Neural cell (in vitro differentiated cells): Measurements from ENCODE around the gene TNNT2. TPM values are rescaled to one million over a fixed set of nuclear protein-coding genes. Genes with fewer than 3 reads are reported as not detected.

ENCODE experiments used
- H2AFZ ChIP-seq: fragments of 200-600, 300-800 bp; sonication (generic), shearing (Covaris generic); 2 replicates; pipeline ENCODE4 v1.6.0; 2014; ENCODE audit warnings: low read depth, mild to moderate bottlenecking, antibody characterized with exemption, low read length, moderate library complexity
- H3F3A ChIP-seq: fragments of 200-600 bp; shearing (Covaris generic); 2 replicates; pipeline ENCODE4 v1.6.1; 2016; ENCODE audit warnings: mild to moderate bottlenecking, moderate library complexity, mixed read lengths, antibody characterized with exemption, low read length; ENCODE audit not compliant: insufficient read depth, poor library complexity, severe bottlenecking
- H3K27ac ChIP-seq: fragments of 200-600, 300-800 bp; sonication (generic), shearing (Covaris generic); 2 replicates; pipeline ENCODE4 v1.5.1; 2014; ENCODE audit warnings: mild to moderate bottlenecking, low read length, moderate library complexity
- H3K27me3 ChIP-seq: fragments of 300-800, 200-600 bp; sonication (generic), shearing (Covaris generic); 2 replicates; pipeline ENCODE4 v1.6.0; 2014; ENCODE audit warnings: mild to moderate bottlenecking, low read depth, low read length, moderate library complexity; ENCODE audit not compliant: insufficient read depth
- H3K36me3 ChIP-seq: fragments of 300-800, 200-600 bp; sonication (generic), shearing (Covaris generic); 2 replicates; pipeline ENCODE4 v1.5.1; 2014; ENCODE audit warnings: mild to moderate bottlenecking, antibody characterized with exemption, low read length, moderate library complexity; ENCODE audit not compliant: insufficient read depth
- H3K4me2 ChIP-seq: fragments of 300-800, 200-600 bp; sonication (generic), shearing (Covaris generic); 2 replicates; pipeline ENCODE4 v1.6.0; 2014; ENCODE audit warnings: mild to moderate bottlenecking, low read length
- H3K4me3 ChIP-seq: fragments of 300-800, 200-600 bp; sonication (generic), shearing (Covaris generic); 2 replicates; pipeline ENCODE4 v1.5.1; 2014; ENCODE audit warnings: mild to moderate bottlenecking, low read length, moderate library complexity
- H3K79me2 ChIP-seq: fragments of 200-600 bp; shearing (Covaris generic); replicated peaks from 2 replicates; pipeline ENCODE4 v1.6.0; 2014; ENCODE audit warnings: mild to moderate bottlenecking, low read length, moderate library complexity; ENCODE audit not compliant: insufficient read depth
- H3K9ac ChIP-seq: fragments of 300-800, 200-600 bp; sonication (generic), shearing (Covaris generic); 2 replicates; pipeline ENCODE4 v1.6.1; 2016; ENCODE audit warnings: mild to moderate bottlenecking, low read length, mixed read lengths
- H3K9me2 ChIP-seq: fragments of 200-600 bp; shearing (Covaris generic); 2 replicates; pipeline ENCODE4 v1.6.1; 2016; ENCODE audit warnings: mild to moderate bottlenecking, low read length, mixed read lengths; ENCODE audit not compliant: insufficient read depth
- H3K9me3 ChIP-seq: fragments of 200-600, 300-800 bp; sonication (generic), shearing (Covaris generic); 2 replicates; pipeline ENCODE4 v1.6.1; 2016; ENCODE audit warnings: mild to moderate bottlenecking, mixed run types, low read length, moderate library complexity, mixed read lengths
- H4K20me1 ChIP-seq: fragments of 200-600 bp; shearing (Covaris generic); 2 replicates; pipeline ENCODE4 v1.6.1; 2016; ENCODE audit warnings: mild to moderate bottlenecking, mixed run types; ENCODE audit not compliant: insufficient read depth
- EP300 ChIP-seq: fragments of 450-650 bp; conservative IDR thresholded peaks from 2 replicates; pipeline ENCODE4 v1.6.1; 2014; ENCODE audit warnings: antibody characterized with exemption, mild to moderate bottlenecking, moderate library complexity; ENCODE audit not compliant: poor library complexity, severe bottlenecking
- EZH2 ChIP-seq: fragments of 200-600, 300-800 bp; shearing (Covaris generic), sonication (generic); IDR thresholded peaks from 2 replicates; pipeline ENCODE4 v1.6.1; 2014; ENCODE audit warnings: antibody characterized with exemption, low read length, borderline replicate concordance, mild to moderate bottlenecking; ENCODE audit not compliant: insufficient read depth, poor library complexity, severe bottlenecking
- MXI1 ChIP-seq: fragments of 450-650 bp; conservative IDR thresholded peaks from 2 replicates; pipeline ENCODE4 v1.6.1; 2014; ENCODE audit warnings: antibody characterized with exemption, mild to moderate bottlenecking; ENCODE audit not compliant: poor library complexity, severe bottlenecking
- POLR2AphosphoS5 ChIP-seq: IDR thresholded peaks from 2 replicates; pipeline ENCODE4 v1.6.1; 2012
- RAD21 ChIP-seq: fragments of 450-650 bp; conservative IDR thresholded peaks from 2 replicates; pipeline ENCODE4 v1.6.1; 2014; ENCODE audit warnings: antibody characterized with exemption, mild to moderate bottlenecking, moderate library complexity
- SMC3 ChIP-seq: fragments of 450-650 bp; conservative IDR thresholded peaks from 2 replicates; pipeline ENCODE4 v1.6.1; 2014; ENCODE audit warnings: antibody characterized with exemption, mild to moderate bottlenecking, moderate library complexity; ENCODE audit not compliant: poor library complexity
- TAF1 ChIP-seq: IDR thresholded peaks from 2 replicates; pipeline ENCODE4 v1.6.1; 2012; ENCODE audit warnings: low read depth
- polyA plus RNA-seq: library from polyadenylated mRNA; depleted of rRNA; stranded (reverse); fragments of >200 nt; gene quantifications from 2 replicates; pipeline ENCODE4 v1.2.3, GENCODE V29; 2014
- TF ChIP-seq, protein P1 (sequence below): IDR thresholded peaks from 2 replicates; pipeline ENCODE4 v1.6.1; 2012; ENCODE audit warnings: borderline replicate concordance
- TF ChIP-seq, protein P2 (sequence below): fragments of 450-650 bp; IDR thresholded peaks from 2 replicates; pipeline ENCODE4 v1.5.1; 2014; ENCODE audit warnings: antibody characterized with exemption, mild to moderate bottlenecking, moderate library complexity; ENCODE audit not compliant: poor library complexity, severe bottlenecking

TNNT2 gene
- polyA plus RNA-seq, 1 donor from 2014 or later, result not detected

DNA sequence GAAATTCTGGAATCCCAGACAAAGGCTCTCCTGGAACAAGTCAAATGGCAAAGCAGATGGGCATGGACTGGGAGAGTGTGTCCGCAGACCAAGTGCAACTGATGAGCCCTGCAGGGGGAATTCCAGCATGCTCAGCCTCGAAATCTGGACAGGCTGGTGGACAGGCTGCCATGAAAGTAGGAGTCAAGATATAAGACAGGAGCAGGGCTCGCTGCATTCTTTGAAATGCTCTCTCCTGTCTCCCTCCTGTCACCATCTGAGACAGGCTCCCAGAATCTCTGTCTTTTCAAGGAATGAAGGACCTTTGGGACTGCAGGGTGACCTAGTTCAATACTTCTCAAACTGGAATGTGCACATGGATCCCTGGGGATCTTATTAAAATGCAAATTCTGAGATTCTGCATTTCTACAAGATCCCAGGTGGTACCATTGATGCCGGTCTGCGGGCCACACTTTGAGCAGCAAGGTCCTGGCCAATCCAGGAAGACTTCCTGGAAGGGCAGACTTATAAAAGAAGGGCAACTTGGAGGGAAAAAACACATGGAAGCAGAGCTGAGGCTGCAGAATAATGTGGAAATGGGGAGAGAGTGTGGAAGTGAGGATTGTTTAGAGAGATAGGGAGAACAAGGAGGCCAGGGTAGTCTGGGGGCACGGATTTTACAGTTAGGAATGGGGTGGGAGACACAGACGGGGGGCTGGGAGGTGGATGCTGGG, 29.8 kb downstream of the TNNT2 start:
- Histone ChIP-seq H3K27me3 (no peaks in the 10 kb centered on the region), H4K20me1 (no peaks in the 10 kb centered on the region), H2AFZ (no peak overlapping the region), H3K9ac (no peak overlapping the region), H3K9me3 (no peaks in the 10 kb centered on the region), H3F3A (no peaks in the 10 kb centered on the region), H3K79me2 (no peaks in the 10 kb centered on the region), H3K27ac (no peak overlapping the region), H3K9me2 (no peaks in the 10 kb centered on the region), H3K36me3 (no peaks in the 10 kb centered on the region), H3K4me3 (no peak overlapping the region), H3K4me2 (no peak overlapping the region)
- TF ChIP-seq, protein P1, sequence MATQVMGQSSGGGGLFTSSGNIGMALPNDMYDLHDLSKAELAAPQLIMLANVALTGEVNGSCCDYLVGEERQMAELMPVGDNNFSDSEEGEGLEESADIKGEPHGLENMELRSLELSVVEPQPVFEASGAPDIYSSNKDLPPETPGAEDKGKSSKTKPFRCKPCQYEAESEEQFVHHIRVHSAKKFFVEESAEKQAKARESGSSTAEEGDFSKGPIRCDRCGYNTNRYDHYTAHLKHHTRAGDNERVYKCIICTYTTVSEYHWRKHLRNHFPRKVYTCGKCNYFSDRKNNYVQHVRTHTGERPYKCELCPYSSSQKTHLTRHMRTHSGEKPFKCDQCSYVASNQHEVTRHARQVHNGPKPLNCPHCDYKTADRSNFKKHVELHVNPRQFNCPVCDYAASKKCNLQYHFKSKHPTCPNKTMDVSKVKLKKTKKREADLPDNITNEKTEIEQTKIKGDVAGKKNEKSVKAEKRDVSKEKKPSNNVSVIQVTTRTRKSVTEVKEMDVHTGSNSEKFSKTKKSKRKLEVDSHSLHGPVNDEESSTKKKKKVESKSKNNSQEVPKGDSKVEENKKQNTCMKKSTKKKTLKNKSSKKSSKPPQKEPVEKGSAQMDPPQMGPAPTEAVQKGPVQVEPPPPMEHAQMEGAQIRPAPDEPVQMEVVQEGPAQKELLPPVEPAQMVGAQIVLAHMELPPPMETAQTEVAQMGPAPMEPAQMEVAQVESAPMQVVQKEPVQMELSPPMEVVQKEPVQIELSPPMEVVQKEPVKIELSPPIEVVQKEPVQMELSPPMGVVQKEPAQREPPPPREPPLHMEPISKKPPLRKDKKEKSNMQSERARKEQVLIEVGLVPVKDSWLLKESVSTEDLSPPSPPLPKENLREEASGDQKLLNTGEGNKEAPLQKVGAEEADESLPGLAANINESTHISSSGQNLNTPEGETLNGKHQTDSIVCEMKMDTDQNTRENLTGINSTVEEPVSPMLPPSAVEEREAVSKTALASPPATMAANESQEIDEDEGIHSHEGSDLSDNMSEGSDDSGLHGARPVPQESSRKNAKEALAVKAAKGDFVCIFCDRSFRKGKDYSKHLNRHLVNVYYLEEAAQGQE, result no peak
- TF ChIP-seq RAD21 (no peak), TAF1 (no peak), MXI1 (no peak), EP300 (no peak), EZH2 (no peak), SMC3 (no peak), POLR2AphosphoS5 (no peak)
- TF ChIP-seq, protein P2, sequence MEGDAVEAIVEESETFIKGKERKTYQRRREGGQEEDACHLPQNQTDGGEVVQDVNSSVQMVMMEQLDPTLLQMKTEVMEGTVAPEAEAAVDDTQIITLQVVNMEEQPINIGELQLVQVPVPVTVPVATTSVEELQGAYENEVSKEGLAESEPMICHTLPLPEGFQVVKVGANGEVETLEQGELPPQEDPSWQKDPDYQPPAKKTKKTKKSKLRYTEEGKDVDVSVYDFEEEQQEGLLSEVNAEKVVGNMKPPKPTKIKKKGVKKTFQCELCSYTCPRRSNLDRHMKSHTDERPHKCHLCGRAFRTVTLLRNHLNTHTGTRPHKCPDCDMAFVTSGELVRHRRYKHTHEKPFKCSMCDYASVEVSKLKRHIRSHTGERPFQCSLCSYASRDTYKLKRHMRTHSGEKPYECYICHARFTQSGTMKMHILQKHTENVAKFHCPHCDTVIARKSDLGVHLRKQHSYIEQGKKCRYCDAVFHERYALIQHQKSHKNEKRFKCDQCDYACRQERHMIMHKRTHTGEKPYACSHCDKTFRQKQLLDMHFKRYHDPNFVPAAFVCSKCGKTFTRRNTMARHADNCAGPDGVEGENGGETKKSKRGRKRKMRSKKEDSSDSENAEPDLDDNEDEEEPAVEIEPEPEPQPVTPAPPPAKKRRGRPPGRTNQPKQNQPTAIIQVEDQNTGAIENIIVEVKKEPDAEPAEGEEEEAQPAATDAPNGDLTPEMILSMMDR, result no peak

DNA sequence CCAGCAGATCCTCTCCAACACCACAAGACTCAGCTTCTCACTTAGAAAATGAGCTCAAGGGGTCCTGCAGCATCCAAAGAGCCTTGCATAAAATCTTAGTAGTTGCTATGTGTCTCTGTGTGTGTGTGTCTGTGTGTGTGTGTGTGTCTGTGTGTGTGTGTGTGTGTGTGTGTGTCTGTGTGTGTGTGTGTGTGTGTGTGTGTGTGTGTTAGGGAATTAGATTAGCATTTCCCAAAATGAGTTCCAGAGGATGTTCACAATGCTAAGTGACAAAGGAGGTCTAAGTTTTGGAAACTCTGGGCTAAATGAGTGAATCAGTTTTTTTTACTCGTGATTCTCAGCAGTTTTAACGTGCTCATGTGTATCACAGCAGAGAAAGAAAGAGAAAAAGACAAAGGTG, 30.5 kb downstream of the TNNT2 start:
- Histone ChIP-seq H3F3A (no peaks in the 10 kb centered on the region), H3K4me2 (no peak overlapping the region)

More for the DNA sequence above, 30.5 kb downstream of the TNNT2 start:
- no peaks in the 10 kb centered on the region for H3K9me3 ChIP-seq
- no peaks in the 10 kb centered on the region for H4K20me1 ChIP-seq
- no peak overlapping the region for H3K9ac ChIP-seq
- no peaks in the 10 kb centered on the region for H3K36me3 ChIP-seq
- TF ChIP-seq SMC3 (no peak), EZH2 (no peak), MXI1 (no peak), EP300 (no peak), TAF1 (no peak), RAD21 (no peak), POLR2AphosphoS5 (no peak)
- TF ChIP-seq, protein P1, result no peak
- TF ChIP-seq, protein P2, result no peak
- H3K27me3 ChIP-seq, result no peaks in the 10 kb centered on the region
- no peaks in the 10 kb centered on the region for H3K79me2 ChIP-seq
- H3K4me3 ChIP-seq, result no peak overlapping the region
- no peak overlapping the region for H3K27ac ChIP-seq
- H2AFZ ChIP-seq, result no peak overlapping the region
- no peaks in the 10 kb centered on the region for H3K9me2 ChIP-seq
